ENCODE measurements around the gene SNX24. TPM values are rescaled to one million over a fixed set of nuclear protein-coding genes. Genes with fewer than 3 reads are reported as not detected.

The SNX24 gene
- total and polyA plus RNA-seq, 8 donors = 1.2 to 38.5 (median 20.0) TPM

DNA sequence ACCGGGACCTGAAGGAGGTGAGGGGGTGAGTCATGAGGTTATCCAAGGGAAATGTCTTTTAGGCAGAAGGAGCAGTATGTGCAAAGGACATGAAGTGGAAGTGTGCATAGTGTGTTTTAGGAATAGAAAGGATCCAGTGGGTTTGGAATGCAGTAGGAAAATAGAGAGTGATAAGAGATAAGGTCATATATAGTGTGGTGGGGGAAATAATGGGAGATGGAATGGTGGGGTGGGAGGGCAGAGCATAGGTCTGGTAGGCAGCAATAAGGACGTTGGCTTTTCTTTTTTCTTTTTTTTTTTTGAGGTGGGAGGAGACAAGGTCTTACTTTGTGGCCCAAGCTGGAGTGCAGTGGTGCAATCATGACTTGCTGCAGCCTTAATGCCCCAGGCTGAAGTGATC lies 17.8 kb downstream of the SNX24 start:
- no peaks in the 10 kb centered on the region for H3K27me3 ChIP-seq
- H3K4me1 ChIP-seq = peaks cover 0 to 3% (median 0%) of the 10 kb centered on the region in 4 donors
- intact Hi-C loops (cut with DNase I; ENCODE audit: low total_unique reads) = no loop called here
- DNase-seq = no peak
- 41 to 65% (median 51%) methylated on average over 2 of the region's 2 CpGs for WGBS, 5 donors
- peaks cover 0 to 23% (median 4%) of the 10 kb centered on the region in 4 donors for H3K36me3 ChIP-seq
- TF ChIP-seq POLR2AphosphoS5 (IDR thresholded peaks at IDR 0.05) = no peak
- TF ChIP-seq POLR2A (IDR thresholded peaks at IDR 0.05) = no peak
- TF ChIP-seq, protein P1, sequence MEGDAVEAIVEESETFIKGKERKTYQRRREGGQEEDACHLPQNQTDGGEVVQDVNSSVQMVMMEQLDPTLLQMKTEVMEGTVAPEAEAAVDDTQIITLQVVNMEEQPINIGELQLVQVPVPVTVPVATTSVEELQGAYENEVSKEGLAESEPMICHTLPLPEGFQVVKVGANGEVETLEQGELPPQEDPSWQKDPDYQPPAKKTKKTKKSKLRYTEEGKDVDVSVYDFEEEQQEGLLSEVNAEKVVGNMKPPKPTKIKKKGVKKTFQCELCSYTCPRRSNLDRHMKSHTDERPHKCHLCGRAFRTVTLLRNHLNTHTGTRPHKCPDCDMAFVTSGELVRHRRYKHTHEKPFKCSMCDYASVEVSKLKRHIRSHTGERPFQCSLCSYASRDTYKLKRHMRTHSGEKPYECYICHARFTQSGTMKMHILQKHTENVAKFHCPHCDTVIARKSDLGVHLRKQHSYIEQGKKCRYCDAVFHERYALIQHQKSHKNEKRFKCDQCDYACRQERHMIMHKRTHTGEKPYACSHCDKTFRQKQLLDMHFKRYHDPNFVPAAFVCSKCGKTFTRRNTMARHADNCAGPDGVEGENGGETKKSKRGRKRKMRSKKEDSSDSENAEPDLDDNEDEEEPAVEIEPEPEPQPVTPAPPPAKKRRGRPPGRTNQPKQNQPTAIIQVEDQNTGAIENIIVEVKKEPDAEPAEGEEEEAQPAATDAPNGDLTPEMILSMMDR (IDR thresholded peaks at IDR 0.05) = no peak
- TF ChIP-seq EP300 (IDR thresholded peaks at IDR 0.05) = no peak
- H3K27ac ChIP-seq = no peak overlapping the region
- no peak overlapping the region for H3K4me3 ChIP-seq
- H3K9me3 ChIP-seq = no peaks in the 10 kb centered on the region

DNA sequence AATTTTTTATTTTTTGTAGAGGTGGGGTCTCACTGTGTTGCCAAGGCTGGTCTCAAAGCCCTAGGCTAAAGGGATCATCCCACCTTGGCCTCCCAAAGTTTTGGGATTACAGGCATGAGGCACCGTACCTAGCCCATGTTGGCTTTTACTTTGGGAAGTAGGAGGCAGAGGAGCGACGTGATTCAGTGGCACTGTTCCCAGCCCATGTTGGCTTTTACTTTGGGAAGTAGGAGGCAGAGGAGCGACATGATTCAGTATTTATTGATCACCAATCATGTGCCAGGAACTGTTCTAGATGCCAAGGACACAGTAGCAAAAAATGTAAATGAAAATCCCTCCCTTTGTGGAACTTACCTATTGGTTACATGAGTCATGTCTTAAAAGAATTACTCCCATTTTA lies 18.3 kb downstream of the SNX24 start:
- DNase-seq = no peak
- 88 to 97% (median 96%) methylated on average over 4 of the region's 4 CpGs for WGBS, 5 donors
- H3K36me3 ChIP-seq = peaks cover 0 to 28% (median 4%) of the 10 kb centered on the region in 4 donors
- intact Hi-C loops (cut with DNase I; ENCODE audit: low total_unique reads) = no loop called here
- no peaks in the 10 kb centered on the region for H3K27me3 ChIP-seq
- no peak overlapping the region for H3K27ac ChIP-seq
- TF ChIP-seq, protein P1 (IDR thresholded peaks at IDR 0.05) = no peak
- no peak for TF ChIP-seq POLR2AphosphoS5 (IDR thresholded peaks at IDR 0.05)
- TF ChIP-seq POLR2A (IDR thresholded peaks at IDR 0.05) = no peak
- TF ChIP-seq EP300 (IDR thresholded peaks at IDR 0.05) = no peak
- H3K4me3 ChIP-seq = no peak overlapping the region
- no peaks in the 10 kb centered on the region for H3K9me3 ChIP-seq
- H3K4me1 ChIP-seq = no peaks in the 10 kb centered on the region

DNA sequence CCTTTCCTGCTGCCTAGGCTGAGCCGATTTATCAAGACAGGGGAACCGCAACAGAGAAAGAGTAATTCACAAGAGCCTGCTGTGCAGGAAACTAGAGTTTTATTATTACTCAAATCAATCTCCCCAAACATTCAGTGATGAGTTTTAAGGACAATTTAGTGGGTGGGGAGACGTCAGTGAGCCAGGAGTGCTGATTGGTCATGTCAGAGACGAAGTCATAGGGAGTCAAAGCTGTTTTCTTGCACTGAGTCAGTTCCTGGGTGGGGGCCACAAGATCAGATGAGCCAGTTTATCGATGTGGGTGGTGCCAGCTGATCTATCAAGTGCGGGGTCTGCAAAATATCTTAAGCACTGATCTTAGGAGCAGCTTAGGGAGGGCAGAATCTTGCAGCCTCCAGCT lies 19.0 kb downstream of the SNX24 start:
- peaks cover 0 to 2% (median 0%) of the 10 kb centered on the region in 4 donors for H3K4me1 ChIP-seq
- no peaks in the 10 kb centered on the region for H3K9me3 ChIP-seq
- H3K4me3 ChIP-seq = no peak overlapping the region
- 84 to 93% (median 91%) methylated on average over 6 of the region's 6 CpGs for WGBS, 5 donors
- TF ChIP-seq, protein P1 (IDR thresholded peaks at IDR 0.05) = no peak
- TF ChIP-seq EP300 (IDR thresholded peaks at IDR 0.05) (no peak), POLR2AphosphoS5 (IDR thresholded peaks at IDR 0.05) (no peak), POLR2A (IDR thresholded peaks at IDR 0.05) (no peak)
- no peak overlapping the region for H3K27ac ChIP-seq
- no peak for DNase-seq
- H3K27me3 ChIP-seq = no peaks in the 10 kb centered on the region
- intact Hi-C loops (cut with DNase I; ENCODE audit: low total_unique reads) = no loop called here
- H3K36me3 ChIP-seq = peaks cover 0 to 30% (median 4%) of the 10 kb centered on the region in 4 donors

DNA sequence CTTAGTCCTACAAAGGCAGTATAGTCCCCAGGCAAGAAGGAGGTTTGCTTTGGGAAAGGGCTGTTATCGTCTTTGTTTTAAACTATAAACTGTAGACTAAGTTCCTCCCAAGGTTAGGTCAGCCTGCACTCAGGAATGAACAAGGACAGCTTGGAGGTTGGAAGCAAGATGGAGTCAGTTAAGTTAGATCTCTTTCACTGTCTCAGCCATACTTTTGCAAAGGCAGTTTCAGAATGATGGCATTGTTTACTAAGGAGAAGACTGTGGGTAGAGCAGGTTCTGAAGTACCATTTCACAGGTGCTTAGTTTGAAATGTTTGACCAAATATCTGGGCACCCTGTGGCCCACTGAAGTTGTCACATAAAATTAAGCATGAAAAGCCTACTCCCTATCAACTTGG lies 19.4 kb downstream of the SNX24 start:
- intact Hi-C loops (cut with DNase I; ENCODE audit: low total_unique reads) = no loop called here
- Histone ChIP-seq H3K9me3 (no peaks in the 10 kb centered on the region), H3K4me1 (peaks cover 0 to 6% (median 3%) of the 10 kb centered on the region in 4 donors), H3K4me3 (no peak overlapping the region), H3K36me3 (peaks cover 0 to 30% (median 4%) of the 10 kb centered on the region in 4 donors), H3K27ac (no peak overlapping the region), H3K27me3 (no peaks in the 10 kb centered on the region)
- WGBS, 5 donors = 71 to 94% (median 83%) methylated on average over 1 of the region's 1 CpG
- TF ChIP-seq, protein P1 (IDR thresholded peaks at IDR 0.05) = no peak
- TF ChIP-seq POLR2AphosphoS5 (IDR thresholded peaks at IDR 0.05) (no peak), POLR2A (IDR thresholded peaks at IDR 0.05) (no peak), EP300 (IDR thresholded peaks at IDR 0.05) (no peak)
- no peak for DNase-seq
